IMR-90 (cell line): ENCODE measurements around the gene MTUS2.

ENCODE experiments used
- CEBPB ChIP-seq: IDR thresholded peaks from 2 replicates; pipeline ENCODE4 v1.6.1; 2012; ENCODE audit warnings: low read depth, low read length, improper control_type of control experiment
- CHD1 ChIP-seq: IDR thresholded peaks from 2 replicates; pipeline ENCODE4 v1.6.1; 2012; ENCODE audit warnings: low read depth, low read length, improper control_type of control experiment
- CTCF ChIP-seq: conservative IDR thresholded peaks from 2 replicates; pipeline ENCODE4 v1.5.1; 2012; ENCODE audit warnings: mild to moderate bottlenecking, low read depth, low read length, improper control_type of control experiment
- FOS ChIP-seq: fragments of 150-350 bp; IDR thresholded peaks from 2 replicates; pipeline ENCODE4 v1.6.1; 2016; ENCODE audit warnings: low read depth, low read length
- MAFK ChIP-seq: IDR thresholded peaks from 2 replicates; pipeline ENCODE4 v1.6.1; 2012; ENCODE audit warnings: low read depth, low read length, improper control_type of control experiment
- MXI1 ChIP-seq: IDR thresholded peaks from 2 replicates; pipeline ENCODE4 v1.6.1; 2012; ENCODE audit warnings: low read depth, mild to moderate bottlenecking, low read length, moderate library complexity, borderline replicate concordance
- POLR2A ChIP-seq: IDR thresholded peaks from 2 replicates; pipeline ENCODE4 v1.6.1; 2012; ENCODE audit warnings: mild to moderate bottlenecking, low read depth, low read length
- RFX5 ChIP-seq: IDR thresholded peaks from 2 replicates; pipeline ENCODE4 v1.8.0; 2012; ENCODE audit warnings: low read depth, mild to moderate bottlenecking, low read length, moderate library complexity
- SMC3 ChIP-seq: fragments of 150-350 bp; IDR thresholded peaks from 2 replicates; pipeline ENCODE4 v1.6.1; 2016; ENCODE audit warnings: low read depth, mild to moderate bottlenecking, antibody characterized with exemption, low read length, moderate library complexity
- USF2 ChIP-seq: fragments of 150-350 bp; IDR thresholded peaks from 2 replicates; pipeline ENCODE4 v1.6.1; 2017; ENCODE audit warnings: mild to moderate bottlenecking, antibody characterized with exemption, low read length, low read depth
- TF ChIP-seq, protein P1 (sequence below): fragments of 150-350 bp; IDR thresholded peaks from 2 replicates; pipeline ENCODE4 v1.6.1; 2016; ENCODE audit warnings: low read depth, mild to moderate bottlenecking, low read length, moderate library complexity, borderline replicate concordance

DNA sequence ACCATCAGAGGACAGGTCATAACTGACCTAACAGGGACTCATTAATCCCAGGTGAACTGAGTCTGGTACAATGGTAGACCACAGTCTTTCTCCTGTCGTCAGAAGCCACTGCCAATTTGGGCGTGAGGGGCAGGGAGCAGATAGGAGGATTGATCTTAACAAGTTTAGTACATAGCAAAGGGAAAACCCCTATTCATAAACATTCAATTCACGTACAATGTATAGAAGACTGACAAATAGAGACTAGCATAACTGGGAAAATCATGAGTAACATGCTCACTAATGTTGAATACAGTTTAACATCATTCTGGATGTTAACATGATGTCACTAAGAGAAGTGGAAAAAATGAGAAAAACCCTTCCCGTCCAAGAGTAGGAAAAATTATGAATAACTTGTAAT is 721.3 kb downstream of the MTUS2 start:
- no peak for TF ChIP-seq CTCF
- no peak for TF ChIP-seq CEBPB
- no peak for TF ChIP-seq CHD1
- no peak for TF ChIP-seq POLR2A
- no peak for TF ChIP-seq MAFK
- TF ChIP-seq MXI1 = no peak
- TF ChIP-seq FOS = no peak
- no peak for TF ChIP-seq SMC3
- TF ChIP-seq, protein P1, sequence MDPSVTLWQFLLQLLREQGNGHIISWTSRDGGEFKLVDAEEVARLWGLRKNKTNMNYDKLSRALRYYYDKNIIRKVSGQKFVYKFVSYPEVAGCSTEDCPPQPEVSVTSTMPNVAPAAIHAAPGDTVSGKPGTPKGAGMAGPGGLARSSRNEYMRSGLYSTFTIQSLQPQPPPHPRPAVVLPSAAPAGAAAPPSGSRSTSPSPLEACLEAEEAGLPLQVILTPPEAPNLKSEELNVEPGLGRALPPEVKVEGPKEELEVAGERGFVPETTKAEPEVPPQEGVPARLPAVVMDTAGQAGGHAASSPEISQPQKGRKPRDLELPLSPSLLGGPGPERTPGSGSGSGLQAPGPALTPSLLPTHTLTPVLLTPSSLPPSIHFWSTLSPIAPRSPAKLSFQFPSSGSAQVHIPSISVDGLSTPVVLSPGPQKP = no peak
- no peak for TF ChIP-seq RFX5
- no peak for TF ChIP-seq USF2
